ENCODE data around the gene PRKCE. TPM values are rescaled to one million over a fixed set of nuclear protein-coding genes. Genes with fewer than 3 reads are reported as not detected.

PRKCE gene
- total RNA-seq, 1 donor from 2014 or later = 11.7 TPM

DNA sequence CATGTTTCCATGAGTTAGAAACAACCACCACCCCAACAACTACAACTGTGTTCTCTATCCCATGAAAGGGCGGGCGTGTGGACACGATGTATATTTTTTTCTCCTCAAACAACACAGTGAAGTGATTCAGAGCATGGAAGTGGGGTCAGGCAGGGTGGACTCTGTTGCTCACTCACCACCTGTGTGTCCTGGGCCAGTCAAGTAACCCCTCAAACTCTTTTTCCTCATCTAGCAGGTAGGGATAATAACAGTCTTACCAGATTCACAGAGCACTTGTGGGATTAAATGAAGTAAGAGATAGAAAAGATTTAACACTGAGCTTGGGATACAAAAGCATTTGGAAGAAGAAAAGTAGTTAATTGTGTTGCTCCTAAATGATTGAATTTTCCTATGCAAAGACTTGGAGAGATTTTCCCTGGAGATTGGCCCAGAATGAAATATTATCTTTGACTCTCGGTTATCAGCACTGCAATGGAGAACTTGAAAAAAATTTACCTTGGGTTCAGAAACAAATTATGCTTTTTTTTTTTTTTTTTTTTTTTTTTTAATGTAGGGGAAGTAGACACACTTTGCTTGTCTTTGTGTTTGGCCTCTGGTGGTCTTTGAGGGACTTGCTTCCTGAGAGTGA lies 483.9 kb downstream of the PRKCE start:
- Mint-ChIP-seq H3K9me3 (no peaks in the 10 kb centered on the region), H3K4me1 (ENCODE audit: low read depth) (no peaks in the 10 kb centered on the region), H3K4me3 (no peak overlapping the region), H3K27me3 (ENCODE audit: insufficient read depth) (no peaks in the 10 kb centered on the region), H3K36me3 (ENCODE audit: low read depth) (no peaks in the 10 kb centered on the region), H3K27ac (no peak overlapping the region)
- intact Hi-C loops (cut with micrococcal nuclease) = no loop called here
- no peak for DNase-seq (ENCODE audit: low spot score)

DNA sequence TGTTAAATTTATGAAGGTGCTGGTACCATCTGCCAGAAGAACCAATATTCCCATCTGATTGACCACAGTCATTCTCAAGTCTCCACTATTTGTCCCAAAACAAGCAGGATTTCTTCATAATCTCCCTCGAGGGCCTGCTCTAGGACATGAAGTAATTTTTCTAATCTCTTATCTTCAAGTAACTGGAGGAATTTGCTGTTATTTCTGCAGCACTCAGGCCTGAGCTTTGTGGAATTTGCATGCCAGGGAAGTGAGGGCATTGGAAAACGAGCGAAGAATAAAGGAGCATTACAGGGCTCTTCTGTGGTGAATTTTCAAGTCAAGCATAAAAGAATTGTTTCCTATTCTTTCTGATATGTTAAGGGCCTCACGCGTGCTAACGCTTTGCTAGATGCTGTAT lies 484.5 kb downstream of the PRKCE start:
- Mint-ChIP-seq H3K4me1 (ENCODE audit: low read depth) (no peaks in the 10 kb centered on the region), H3K9me3 (no peaks in the 10 kb centered on the region), H3K4me3 (no peak overlapping the region), H3K27me3 (ENCODE audit: insufficient read depth) (peaks cover 4% of the 10 kb centered on the region), H3K27ac (no peak overlapping the region), H3K36me3 (ENCODE audit: low read depth) (no peaks in the 10 kb centered on the region)
- intact Hi-C loops (cut with micrococcal nuclease) = no loop called here
- DNase-seq (ENCODE audit: low spot score) = no peak

DNA sequence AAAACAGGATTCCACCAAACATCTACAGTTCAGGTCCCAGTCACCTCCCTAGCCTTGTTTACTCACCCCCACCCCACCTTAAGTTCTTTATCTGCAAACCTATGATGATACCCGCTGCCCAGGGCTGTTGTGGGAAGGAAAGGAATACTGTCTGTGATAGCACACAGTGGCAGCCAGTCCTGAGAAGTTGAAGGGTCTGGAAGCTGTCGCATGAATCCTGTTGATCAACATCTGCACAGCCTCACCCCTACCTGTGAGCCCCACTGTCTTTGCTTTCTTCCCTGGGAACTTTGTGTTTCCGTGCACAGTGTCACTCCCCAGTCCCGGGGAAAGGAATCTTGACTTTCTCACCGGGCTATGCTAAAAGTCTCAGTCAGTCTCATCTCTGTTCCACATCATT lies 485.0 kb downstream of the PRKCE start:
- Mint-ChIP-seq H3K27ac (no peak overlapping the region), H3K27me3 (ENCODE audit: insufficient read depth) (peaks cover 4% of the 10 kb centered on the region), H3K4me1 (ENCODE audit: low read depth) (no peaks in the 10 kb centered on the region), H3K36me3 (ENCODE audit: low read depth) (no peaks in the 10 kb centered on the region), H3K4me3 (no peak overlapping the region), H3K9me3 (no peaks in the 10 kb centered on the region)
- DNase-seq (ENCODE audit: low spot score) = no peak
- intact Hi-C loops (cut with micrococcal nuclease) = no loop called here

- H3K27ac Mint-ChIP-seq = no peak overlapping the region
- no peaks in the 10 kb centered on the region for H3K36me3 Mint-ChIP-seq (ENCODE audit: low read depth)
- intact Hi-C loops (cut with micrococcal nuclease) = no loop called here
- peaks cover 4% of the 10 kb centered on the region for H3K27me3 Mint-ChIP-seq (ENCODE audit: insufficient read depth)
- no peak overlapping the region for H3K4me3 Mint-ChIP-seq
- no peak for DNase-seq (ENCODE audit: low spot score)
- H3K9me3 Mint-ChIP-seq = no peaks in the 10 kb centered on the region
- H3K4me1 Mint-ChIP-seq (ENCODE audit: low read depth) = no peaks in the 10 kb centered on the region
Measured at GRCh38 chr2:46136953-46137352, 485.5 kb downstream of the PRKCE start.

DNA sequence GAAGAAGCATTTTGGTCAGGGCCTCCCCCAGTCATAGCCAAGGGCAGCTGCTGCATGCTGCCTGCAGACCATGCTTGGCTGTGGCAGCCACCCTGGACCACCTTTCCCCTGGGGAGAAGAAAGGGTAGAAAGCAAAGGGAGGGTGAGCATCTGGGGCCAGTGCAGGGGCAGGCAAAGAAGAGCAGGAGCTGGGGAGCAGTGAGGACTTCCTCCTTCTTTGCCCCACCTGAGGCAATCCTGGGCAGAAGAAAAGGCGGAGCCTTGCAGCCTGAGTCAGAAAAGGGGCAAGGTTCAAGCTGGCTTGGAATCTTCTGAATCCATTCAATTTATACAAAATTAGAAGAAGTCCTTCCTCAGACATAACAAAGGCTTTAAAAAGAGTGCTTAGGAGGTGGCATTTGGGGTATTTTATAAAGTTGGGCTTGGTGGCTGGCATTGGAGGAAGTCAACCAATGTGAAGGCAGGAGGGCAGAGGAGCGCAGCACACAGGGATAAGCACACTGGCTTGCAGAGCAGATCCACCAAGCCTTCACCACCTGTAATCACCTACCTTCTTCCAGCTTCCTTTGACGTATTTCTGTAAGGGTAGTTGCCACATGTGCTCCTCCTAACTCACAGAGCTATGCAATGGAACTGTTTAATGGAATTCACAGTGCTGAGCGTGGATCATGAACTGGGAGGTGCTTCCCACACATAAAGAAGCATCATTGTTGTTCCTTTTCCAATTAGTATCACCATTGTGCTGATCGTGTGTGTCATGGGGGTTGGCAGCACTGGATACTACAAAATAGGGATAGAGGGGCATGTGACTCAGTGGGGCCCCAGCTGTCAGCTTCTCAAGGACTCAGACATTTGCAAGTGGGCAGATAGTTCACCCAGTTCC lies 491.3 kb downstream of the PRKCE start:
- Mint-ChIP-seq H3K27ac (no peak overlapping the region), H3K27me3 (ENCODE audit: insufficient read depth) (peaks cover 4% of the 10 kb centered on the region), H3K36me3 (ENCODE audit: low read depth) (no peaks in the 10 kb centered on the region), H3K4me3 (no peak overlapping the region), H3K9me3 (no peaks in the 10 kb centered on the region), H3K4me1 (ENCODE audit: low read depth) (peaks cover 26% of the 10 kb centered on the region)
- DNase-seq (ENCODE audit: low spot score) = no peak
- intact Hi-C loops (cut with micrococcal nuclease) = no loop called here

DNA sequence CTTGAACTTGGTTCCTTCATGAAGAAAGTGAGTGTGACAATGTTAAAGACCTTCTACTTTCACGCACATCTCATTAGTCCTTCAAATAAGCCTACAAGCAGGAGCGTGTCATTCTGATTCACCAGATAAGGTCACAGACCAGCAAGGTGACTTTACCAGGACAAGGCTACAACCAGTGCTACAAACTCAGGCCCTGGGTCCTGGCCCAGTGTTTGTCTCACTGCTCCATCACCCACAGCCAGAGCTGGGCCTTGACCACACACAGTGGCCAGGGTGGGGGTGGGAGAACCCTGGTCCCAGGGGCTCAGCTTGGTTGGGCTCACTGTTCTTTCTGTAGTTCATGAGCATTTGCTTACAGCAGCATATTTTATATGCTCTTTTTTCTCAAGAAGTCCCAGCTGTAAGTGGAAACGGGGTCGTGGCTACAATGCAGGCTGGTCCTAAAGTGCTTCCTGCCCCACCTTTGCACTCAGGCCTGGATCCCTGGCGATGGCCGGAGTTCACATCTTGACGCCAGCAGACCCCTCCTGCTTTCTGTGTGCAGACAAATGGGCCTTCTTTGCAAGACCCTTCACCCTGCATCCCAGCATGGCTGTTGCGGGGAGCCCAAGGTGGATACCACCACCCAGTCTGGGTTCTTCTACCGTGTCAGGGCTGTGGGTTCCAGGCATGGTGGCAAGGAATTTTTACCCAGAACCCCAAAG lies 492.1 kb downstream of the PRKCE start:
- no peaks in the 10 kb centered on the region for H3K36me3 Mint-ChIP-seq (ENCODE audit: low read depth)
- intact Hi-C loops (cut with micrococcal nuclease) = no loop called here
- no peak overlapping the region for H3K27ac Mint-ChIP-seq
- peaks cover 4% of the 10 kb centered on the region for H3K27me3 Mint-ChIP-seq (ENCODE audit: insufficient read depth)
- no peak for DNase-seq (ENCODE audit: low spot score)
- H3K4me3 Mint-ChIP-seq = no peak overlapping the region
- no peaks in the 10 kb centered on the region for H3K9me3 Mint-ChIP-seq
- peaks cover 26% of the 10 kb centered on the region for H3K4me1 Mint-ChIP-seq (ENCODE audit: low read depth)

DNA sequence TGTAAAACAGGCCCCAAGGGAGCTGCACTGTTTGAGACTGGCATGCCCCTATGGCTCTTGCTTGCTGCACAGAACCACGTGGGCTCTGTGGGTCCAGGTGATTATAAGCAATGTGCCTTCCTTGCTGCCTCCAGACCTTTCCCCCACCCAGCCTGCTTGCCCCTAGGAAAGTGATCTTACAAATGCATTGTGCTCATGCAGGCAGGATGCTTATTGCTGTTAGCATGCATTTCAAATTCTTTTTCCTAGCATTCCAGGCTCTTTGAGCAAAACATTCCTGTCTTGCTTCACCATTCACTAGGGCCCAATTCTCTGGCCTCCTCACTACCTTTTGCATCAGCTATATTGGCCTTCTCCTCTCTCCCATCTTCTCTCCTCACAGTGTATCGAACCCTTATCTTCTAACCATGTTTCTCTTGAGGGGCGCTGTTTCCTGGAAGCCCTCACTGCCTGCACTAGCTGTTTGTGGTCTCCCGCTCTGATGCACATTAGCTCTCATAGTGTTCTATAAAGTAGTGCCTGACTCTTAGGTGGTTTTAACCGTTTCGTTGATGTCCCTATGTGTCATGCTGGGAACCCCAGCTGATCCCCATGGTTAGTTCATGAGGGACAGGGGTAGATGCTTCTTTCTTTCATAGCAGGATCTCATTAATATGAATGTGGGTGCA lies 492.8 kb downstream of the PRKCE start:
- H3K27ac Mint-ChIP-seq = no peak overlapping the region
- no peaks in the 10 kb centered on the region for H3K9me3 Mint-ChIP-seq
- no peak for DNase-seq (ENCODE audit: low spot score)
- H3K4me1 Mint-ChIP-seq (ENCODE audit: low read depth) = peaks cover 26% of the 10 kb centered on the region
- H3K4me3 Mint-ChIP-seq = no peak overlapping the region
- peaks cover 4% of the 10 kb centered on the region for H3K27me3 Mint-ChIP-seq (ENCODE audit: insufficient read depth)
- intact Hi-C loops (cut with micrococcal nuclease) = no loop called here
- H3K36me3 Mint-ChIP-seq (ENCODE audit: low read depth) = no peaks in the 10 kb centered on the region

DNA sequence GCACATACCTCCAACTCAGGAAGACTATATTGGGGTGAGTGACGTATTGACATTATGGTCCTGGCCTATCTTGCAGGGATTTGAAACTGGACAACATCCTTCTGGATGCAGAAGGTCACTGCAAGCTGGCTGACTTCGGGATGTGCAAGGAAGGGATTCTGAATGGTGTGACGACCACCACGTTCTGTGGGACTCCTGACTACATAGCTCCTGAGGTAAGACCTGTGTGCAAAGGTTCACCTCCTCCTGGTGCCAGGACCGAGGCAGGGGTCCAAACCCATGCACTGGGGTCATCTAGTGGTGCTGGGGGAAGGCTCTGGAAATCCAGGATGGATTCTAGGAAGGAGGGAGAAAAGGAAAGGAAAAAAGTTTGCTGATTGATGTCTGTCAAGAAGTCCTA lies 493.5 kb downstream of the PRKCE start:
- Mint-ChIP-seq H3K27ac (no peak overlapping the region), H3K36me3 (ENCODE audit: low read depth) (no peaks in the 10 kb centered on the region), H3K9me3 (no peaks in the 10 kb centered on the region), H3K27me3 (ENCODE audit: insufficient read depth) (peaks cover 4% of the 10 kb centered on the region), H3K4me3 (no peak overlapping the region), H3K4me1 (ENCODE audit: low read depth) (peaks cover 26% of the 10 kb centered on the region)
- DNase-seq (ENCODE audit: low spot score) = no peak
- intact Hi-C loops (cut with micrococcal nuclease) = no loop called here

GRCh38 chr2:46145840-46146239 lies 494.4 kb downstream of the PRKCE start:
- no peak overlapping the region for H3K27ac Mint-ChIP-seq

DNA sequence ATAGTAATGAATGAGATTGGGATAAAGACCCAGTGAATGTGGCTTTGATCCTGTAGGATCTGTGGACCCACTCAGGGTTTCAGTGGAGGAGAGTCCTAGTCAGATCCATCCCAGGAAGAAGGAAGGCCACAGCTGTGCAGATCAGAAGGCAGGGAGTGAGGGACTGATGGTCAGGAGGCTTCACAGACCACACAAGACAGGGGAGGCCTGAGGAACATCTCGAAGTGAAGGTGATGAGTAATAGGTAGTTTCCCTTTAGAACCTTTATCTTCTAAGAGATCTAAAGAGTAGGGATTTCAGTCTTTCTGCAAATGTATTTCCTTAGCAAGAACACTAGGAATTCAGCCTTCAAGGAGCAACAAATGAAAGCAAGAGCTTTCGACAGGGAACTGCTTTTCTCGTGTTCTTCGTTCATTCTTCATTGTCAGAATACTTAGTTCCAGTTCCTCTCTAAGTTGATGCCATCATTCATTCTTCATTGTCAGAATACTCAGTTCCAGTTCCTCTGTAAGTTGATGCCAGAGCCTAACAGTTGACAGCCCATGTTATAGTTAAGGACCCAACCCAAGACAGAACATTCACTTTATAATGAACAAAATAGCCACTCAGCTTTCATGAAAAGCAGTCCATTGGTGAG lies 495.5 kb downstream of the PRKCE start:
- no peak overlapping the region for H3K4me3 Mint-ChIP-seq
- DNase-seq (ENCODE audit: low spot score) = no peak
- intact Hi-C loops (cut with micrococcal nuclease) = loop anchor here (1.0 kb wide), 1 partner anchor 80 kb away; no protein-coding TSS in a partner anchor
- no peaks in the 10 kb centered on the region for H3K27me3 Mint-ChIP-seq (ENCODE audit: insufficient read depth)
- H3K36me3 Mint-ChIP-seq (ENCODE audit: low read depth) = no peaks in the 10 kb centered on the region
- no peaks in the 10 kb centered on the region for H3K9me3 Mint-ChIP-seq
- H3K4me1 Mint-ChIP-seq (ENCODE audit: low read depth) = peaks cover 26% of the 10 kb centered on the region
- H3K27ac Mint-ChIP-seq = no peak overlapping the region

More at GRCh38 chr2:46145840-46146239, 494.4 kb downstream of the PRKCE start:
- intact Hi-C loops (cut with micrococcal nuclease) = no loop called here
- Mint-ChIP-seq H3K4me1 (ENCODE audit: low read depth) (peaks cover 26% of the 10 kb centered on the region), H3K27me3 (ENCODE audit: insufficient read depth) (peaks cover 2% of the 10 kb centered on the region), H3K4me3 (no peak overlapping the region), H3K9me3 (no peaks in the 10 kb centered on the region), H3K36me3 (ENCODE audit: low read depth) (no peaks in the 10 kb centered on the region)
- DNase-seq (ENCODE audit: low spot score) = no peak

DNA sequence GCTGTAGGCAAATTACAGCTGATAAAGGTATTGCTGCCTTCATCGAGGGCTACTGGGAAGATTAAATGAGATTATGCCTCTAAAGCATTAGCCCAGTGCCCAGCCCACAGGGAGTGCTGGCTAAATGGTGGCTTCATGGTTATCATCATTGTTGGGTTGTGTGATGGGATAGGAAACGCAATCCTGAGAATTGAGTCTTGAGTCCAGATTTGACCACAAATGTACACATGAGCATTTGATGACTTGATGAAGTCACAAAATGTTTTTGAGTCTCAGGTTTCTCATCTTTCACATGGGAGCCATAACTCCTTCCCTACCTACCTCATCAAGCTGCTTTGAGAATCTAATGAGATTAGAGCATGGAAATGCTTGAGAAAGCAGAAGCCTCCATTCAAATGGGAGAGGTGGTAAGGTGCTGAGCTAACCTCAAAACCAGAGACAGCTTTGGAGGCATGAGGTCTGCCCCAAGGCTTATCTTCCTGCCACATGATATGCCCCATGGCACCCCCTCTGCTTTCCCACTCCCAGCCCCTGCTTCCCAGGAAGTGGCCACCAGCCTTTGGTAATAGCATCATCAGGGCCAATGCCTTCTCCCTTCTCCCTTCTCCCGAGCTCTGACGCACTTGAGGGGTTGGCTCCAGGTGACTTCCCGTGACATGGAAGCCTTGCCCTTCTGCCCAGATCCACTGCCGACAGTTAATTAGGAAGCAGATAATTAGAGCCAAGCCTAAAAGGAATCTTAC lies 496.3 kb downstream of the PRKCE start:
- H3K4me1 Mint-ChIP-seq (ENCODE audit: low read depth) = peaks cover 26% of the 10 kb centered on the region
- no peaks in the 10 kb centered on the region for H3K27me3 Mint-ChIP-seq (ENCODE audit: insufficient read depth)
- H3K9me3 Mint-ChIP-seq = no peaks in the 10 kb centered on the region
- intact Hi-C loops (cut with micrococcal nuclease) = loop anchor here (1.0 kb wide), 1 partner anchor 80 kb away; no protein-coding TSS in a partner anchor
- H3K4me3 Mint-ChIP-seq = no peak overlapping the region
- DNase-seq (ENCODE audit: low spot score) = no peak
- H3K36me3 Mint-ChIP-seq (ENCODE audit: low read depth) = no peaks in the 10 kb centered on the region
- no peak overlapping the region for H3K27ac Mint-ChIP-seq

GRCh38 chr2:46148369-46148736 lies 496.9 kb downstream of the PRKCE start:
- Mint-ChIP-seq H3K4me3 (no peak overlapping the region), H3K27ac (no peak overlapping the region), H3K36me3 (ENCODE audit: low read depth) (no peaks in the 10 kb centered on the region), H3K27me3 (ENCODE audit: insufficient read depth) (no peaks in the 10 kb centered on the region), H3K4me1 (ENCODE audit: low read depth) (peaks cover 26% of the 10 kb centered on the region), H3K9me3 (no peaks in the 10 kb centered on the region)
- intact Hi-C loops (cut with micrococcal nuclease) = no loop called here
- no peak for DNase-seq (ENCODE audit: low spot score)

All from activated T-helper 1 cell treated with anti-CD3 and anti-CD28 coated beads, Interleukin-12 subunit alpha, Interleukin-12 subunit beta, Interleukin-2, Interleukin-4 antibody, amounts not matched to agents 30 ng/mL and 10 ng/mL and 1 ng/mL, durations not matched to agents 14 hours and 24 hours and 36 hours (primary cell).